Measurements from ENCODE around the gene TLR10.

TLR10 gene

GRCh38 chr4:38723726-38724474 is 58.9 kb downstream of the TLR10 start:
- no peak for DNase-seq

- DNase-seq, result no peak
Observed at GRCh38 chr4:38723114-38723513, 59.7 kb downstream of the TLR10 start.
